Measurements from ENCODE around the gene RASGRF2.
"Not testable (repeated sequence)": the region's sequence is repeated elsewhere in the genome, so short reads cannot be mapped to it uniquely, and the experiment has no call there.

The RASGRF2 gene

GRCh38 chr5:80985600-80986228 is 25.6 kb downstream of the RASGRF2 start:
- DNase-seq: no peak

- no peak for DNase-seq
These were observed 26.2 kb downstream of the RASGRF2 start for GRCh38 chr5:80986382-80986781.

GRCh38 chr5:80987078-80987766 is 27.1 kb downstream of the RASGRF2 start:
- no peak for DNase-seq

GRCh38 chr5:80988419-80988935 is 28.3 kb downstream of the RASGRF2 start:
- no peak for DNase-seq

- DNase-seq: no peak
These were observed 29.7 kb downstream of the RASGRF2 start for GRCh38 chr5:80989883-80990282.

GRCh38 chr5:80990527-80990926 is 30.4 kb downstream of the RASGRF2 start:
- no peak for DNase-seq

- DNase-seq: no peak
These were observed 30.8 kb downstream of the RASGRF2 start for GRCh38 chr5:80990971-80991370.

- DNase-seq: no peak
These were observed 35.7 kb downstream of the RASGRF2 start for GRCh38 chr5:80995908-80996307.

- no peak for DNase-seq
These were observed 38.4 kb downstream of the RASGRF2 start for GRCh38 chr5:80998590-80998979.

GRCh38 chr5:81003811-81004386 is 43.7 kb downstream of the RASGRF2 start:
- no peak for DNase-seq

- no peak for DNase-seq
These were observed 45.5 kb downstream of the RASGRF2 start for GRCh38 chr5:81005708-81006107.

GRCh38 chr5:81006231-81006630 is 46.1 kb downstream of the RASGRF2 start:
- DNase-seq: peak in 1 of 2 donors; percentile 15

- peak; percentile 56 to 83 for DNase-seq
These were observed 46.9 kb downstream of the RASGRF2 start for GRCh38 chr5:81006947-81007636.

- DNase-seq: peak in 1 of 2 donors; percentile 38
These were observed 47.5 kb downstream of the RASGRF2 start for GRCh38 chr5:81007637-81008027.

- DNase-seq: no peak
These were observed 50.4 kb downstream of the RASGRF2 start for GRCh38 chr5:81010336-81011169.

- no peak for DNase-seq
These were observed 54.2 kb downstream of the RASGRF2 start for GRCh38 chr5:81014348-81014747.

GRCh38 chr5:81016116-81016515 is 56.0 kb downstream of the RASGRF2 start:
- DNase-seq: no peak

- no peak for DNase-seq
These were observed 57.2 kb downstream of the RASGRF2 start for GRCh38 chr5:81017320-81017719.

GRCh38 chr5:81018608-81019007 is 58.4 kb downstream of the RASGRF2 start:
- not testable (repeated sequence) for DNase-seq

GRCh38 chr5:81019748-81020147 is 59.6 kb downstream of the RASGRF2 start:
- DNase-seq: no peak

GRCh38 chr5:81020478-81021167 is 60.5 kb downstream of the RASGRF2 start:
- DNase-seq: no peak

- no peak for DNase-seq
These were observed 61.3 kb downstream of the RASGRF2 start for GRCh38 chr5:81021486-81021885.
